Stimulated activated CD4-positive, alpha-beta T cell treated with anti-CD3 and anti-CD28 coated beads, Interleukin-2, amount 100 ng/mL, for 24 hours (primary cell): ENCODE measurements around the gene DIPK1C.

Source experiments
- DNase-seq, 2 donors: peaks; one replicate each; pipeline ENCODE4 v3.0.0-alpha.2; 2020

The DIPK1C gene

DNA sequence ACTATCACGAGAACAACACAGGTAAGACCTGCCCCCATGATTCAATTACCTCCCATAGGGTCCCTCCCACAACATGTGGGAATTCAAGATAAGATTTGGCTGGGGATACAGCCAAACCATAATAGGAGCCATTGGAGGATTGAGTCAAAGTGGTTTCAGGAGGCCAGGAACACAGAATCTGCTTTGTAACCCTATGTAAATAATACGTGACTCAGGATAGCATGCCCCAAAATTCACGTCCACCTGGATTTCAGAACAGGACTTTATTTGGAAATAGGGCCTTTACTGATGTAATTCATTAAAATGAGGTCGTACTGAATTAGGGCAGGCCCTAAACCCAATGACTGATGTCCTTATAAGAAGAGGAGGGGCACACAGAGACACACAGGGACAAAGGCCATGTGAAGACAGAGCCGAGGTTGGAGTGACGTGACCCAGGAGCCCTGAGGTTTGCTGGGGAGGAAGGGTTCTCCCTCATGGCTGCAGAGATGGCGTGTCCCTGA, 23.1 kb upstream of the DIPK1C start:
- no peak for DNase-seq

DNA sequence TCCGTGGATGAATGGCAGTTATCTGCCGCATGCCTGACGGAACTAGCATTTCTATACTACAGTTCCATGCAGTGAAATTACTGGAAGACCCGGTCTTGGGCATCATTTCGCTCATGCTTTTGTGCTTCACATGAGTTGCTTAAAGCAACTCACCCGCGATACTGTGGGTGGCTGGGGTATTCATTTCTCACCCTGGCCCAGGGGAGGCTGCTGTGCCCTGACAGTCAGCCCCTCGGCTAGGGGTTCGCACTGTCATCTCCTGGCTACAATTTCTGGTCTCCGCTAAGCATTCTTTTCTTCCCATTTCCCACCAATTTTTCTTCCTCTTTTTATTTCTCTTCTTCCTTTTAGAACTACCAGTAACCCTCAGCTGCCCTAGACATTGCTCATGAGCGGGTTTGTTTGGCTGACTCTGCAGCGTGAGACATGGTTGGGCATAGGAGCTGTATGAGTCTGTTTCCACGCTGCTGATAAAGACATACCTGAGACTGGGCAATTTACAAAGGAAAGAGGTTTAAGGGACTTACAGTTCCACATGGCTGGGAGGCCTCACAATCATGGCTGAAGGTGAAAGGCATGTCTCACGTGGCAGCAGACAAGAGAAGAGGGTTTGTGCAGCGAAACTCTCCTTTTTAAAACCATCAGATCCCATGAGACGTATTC, 22.5 kb upstream of the DIPK1C start:
- DNase-seq = no peak

DNA sequence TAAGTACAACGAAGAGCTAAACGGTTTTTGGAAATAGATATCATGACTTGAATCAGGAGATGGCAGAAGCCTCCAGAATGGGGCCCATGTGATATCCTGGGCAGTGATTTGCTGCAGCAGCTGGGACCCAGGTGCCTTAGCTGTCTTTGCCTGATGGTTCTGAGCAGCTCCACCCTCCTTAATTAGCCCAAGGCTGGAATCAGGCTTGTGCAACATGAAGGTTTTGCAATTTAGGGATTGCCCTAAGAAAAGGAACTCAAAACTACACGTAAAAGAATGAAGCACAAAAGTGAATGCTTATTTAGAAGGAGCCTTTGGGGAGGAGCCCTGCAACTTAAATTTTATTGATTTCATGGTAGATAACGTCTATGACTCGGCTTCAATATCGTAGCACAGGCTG, 21.8 kb upstream of the DIPK1C start:
- DNase-seq = no peak

DNA sequence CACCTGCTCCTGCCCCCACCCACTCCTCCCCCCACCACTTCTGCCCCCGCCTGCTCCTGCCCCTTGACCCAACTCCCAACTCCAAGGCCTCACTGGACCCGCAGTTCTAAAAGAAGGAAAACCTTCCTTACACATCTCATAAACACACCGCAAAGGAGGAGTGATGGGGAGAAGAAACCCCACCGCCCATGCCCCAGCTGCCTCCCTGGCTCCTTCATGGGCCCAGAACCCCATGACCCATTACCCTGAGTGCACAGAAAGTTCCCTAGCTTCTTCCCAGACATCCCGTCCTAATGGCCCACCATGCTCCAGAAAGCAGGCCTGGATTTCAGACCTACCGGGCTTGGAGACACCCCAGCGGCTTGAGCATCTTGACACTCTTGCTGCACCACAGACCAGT, 21.2 kb upstream of the DIPK1C start:
- no peak for DNase-seq

DNA sequence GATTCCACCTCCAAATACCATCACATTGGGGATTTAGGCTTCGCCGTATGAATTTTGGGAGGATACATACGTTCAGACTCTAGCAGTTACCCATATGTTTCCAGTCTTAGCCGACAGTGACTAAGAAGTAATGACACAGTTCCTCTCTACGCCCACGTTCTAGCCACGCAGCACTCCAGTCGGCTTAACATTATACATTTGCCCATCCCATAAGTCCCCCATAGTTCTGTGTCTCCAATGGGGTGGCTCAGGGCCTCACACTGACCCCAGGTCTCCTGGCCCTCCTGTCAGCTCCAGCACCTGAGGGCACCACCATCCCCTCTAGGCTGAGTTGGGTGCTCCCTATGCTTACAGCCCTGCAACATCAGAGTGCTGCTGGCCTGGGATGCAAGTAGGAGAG, 20.7 kb upstream of the DIPK1C start:
- DNase-seq = no peak

DNA sequence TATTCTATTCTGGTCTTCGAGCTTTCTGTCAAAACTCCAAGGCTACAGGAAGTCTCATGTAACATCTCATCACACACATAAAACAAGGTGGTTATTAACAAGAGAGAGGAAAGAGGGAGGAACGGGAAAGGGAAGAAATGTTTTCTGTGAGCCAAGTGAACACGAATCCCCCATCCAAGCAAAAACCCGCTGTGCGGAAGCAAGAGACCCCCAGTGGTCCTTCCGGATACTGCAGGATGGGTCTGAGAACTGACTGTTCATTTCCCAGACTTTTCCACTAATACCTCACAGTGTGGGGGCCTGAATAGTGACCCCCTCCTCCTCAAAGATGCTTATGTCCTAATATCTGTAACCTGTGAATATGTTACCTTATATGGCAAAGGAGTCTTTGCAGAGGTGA, 19.0 kb upstream of the DIPK1C start:
- DNase-seq = no peak

DNA sequence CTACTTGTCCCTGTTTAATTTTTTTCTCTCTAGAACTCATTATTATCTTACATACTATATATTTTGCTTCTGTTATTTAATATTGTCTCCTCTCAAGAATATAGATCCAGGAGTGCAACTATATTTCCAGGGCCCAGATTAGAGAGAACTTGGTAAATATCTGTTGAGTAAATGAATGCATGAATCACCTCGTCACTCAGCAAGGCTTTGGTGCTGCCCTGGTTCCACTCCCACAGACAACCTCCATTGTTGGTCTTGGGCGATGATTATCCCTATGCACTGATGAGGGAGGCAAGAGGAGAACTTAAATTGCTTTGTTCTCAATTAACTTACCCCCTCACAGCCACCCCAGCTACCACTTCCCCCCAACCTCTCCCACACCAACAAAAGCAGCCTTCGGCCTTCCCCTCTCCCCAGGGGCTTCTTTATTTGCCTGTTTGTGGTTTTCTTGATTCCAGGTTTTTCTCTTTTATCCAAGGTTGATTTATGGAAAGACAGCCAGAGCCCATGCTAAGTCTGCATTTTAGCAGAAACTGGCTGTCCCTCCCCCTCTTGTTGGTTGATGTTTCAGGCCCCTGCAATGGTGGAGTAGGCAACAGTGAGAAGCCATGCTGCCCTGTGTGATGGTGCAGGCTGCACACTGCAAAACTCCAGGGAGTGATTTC, 17.0 kb upstream of the DIPK1C start:
- DNase-seq = no peak

DNA sequence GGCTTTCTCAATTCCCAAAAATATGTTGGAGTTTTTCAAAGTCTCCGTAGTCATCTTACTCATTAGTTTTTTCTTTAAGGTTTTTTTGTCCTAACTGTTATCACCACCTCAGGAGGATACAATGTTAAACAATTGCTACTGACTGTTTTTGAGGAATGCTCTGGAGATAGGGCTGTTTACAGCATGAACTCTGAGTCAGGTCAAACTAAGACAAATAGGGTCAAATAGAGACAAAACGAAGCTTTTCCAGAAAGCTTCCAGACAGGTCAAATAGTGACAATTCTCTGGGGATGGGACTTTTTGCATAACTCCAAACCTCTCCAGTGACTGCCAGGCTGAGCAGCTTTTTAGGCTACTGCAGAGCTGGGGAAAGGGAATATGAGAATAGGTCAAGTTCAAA, 15.2 kb upstream of the DIPK1C start:
- no peak for DNase-seq

DNA sequence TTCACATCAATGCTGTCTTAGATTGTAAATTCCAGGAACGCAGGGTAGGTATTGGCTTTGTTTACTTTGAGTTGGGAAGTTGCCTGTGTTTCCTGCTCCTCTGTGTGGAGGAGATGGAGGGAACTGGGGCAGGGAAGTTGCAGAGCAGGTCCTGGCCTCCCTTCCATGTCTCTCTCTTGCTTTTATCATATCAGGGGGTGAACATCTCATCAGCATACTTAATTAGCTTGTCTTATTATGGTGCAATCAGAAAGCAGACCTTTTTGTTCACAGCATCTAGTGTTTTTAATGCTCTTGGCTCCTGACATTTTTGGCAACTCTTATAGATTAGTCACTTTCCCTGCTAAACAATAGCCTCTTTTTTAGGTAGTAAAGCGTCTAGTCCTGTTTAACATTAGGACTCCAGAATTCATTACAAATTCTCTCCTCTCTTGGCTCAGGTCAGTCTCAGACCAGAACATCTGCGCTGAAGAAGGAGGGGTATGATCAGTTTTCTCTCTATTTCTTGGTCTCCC, 11.5 kb upstream of the DIPK1C start:
- DNase-seq = no peak

DNA sequence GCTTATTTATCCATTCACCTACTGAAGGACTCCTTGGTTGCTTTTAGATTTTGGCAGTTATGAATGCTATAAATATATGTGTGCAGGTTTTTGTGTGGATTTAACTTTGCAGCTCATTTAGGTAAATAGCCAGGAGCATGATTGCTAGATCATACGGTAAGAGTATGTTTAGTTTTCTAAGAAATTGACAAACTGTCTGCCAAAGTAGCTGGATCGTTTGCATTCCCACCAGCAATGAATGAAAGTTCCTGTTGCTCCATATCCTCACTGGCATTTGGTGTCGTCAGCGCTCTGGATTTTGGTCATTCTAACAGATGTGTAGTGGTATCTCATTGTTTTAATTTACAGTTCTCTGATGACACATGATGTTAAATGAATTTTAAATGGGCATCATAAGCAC, 8.7 kb upstream of the DIPK1C start:
- DNase-seq = no peak

DNA sequence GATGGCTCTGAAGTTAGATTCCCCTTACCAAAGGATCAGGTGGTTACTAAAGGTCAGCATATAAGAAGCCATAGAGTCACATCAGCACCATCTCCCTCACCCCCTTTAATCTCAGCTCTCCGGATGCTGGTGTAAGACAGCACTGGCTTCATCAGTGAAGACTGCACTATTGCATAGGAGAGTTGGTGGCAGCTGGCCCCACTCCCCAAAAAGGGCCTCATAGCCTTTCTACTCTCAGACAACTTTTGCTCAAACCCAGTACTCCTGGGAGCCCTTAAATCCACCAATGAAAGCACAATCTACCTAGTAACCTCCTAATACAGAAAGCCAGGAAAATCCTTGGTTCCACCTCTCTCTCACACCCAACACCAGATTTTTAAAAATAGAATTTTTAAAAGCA, 6.9 kb upstream of the DIPK1C start:
- DNase-seq = no peak

DNA sequence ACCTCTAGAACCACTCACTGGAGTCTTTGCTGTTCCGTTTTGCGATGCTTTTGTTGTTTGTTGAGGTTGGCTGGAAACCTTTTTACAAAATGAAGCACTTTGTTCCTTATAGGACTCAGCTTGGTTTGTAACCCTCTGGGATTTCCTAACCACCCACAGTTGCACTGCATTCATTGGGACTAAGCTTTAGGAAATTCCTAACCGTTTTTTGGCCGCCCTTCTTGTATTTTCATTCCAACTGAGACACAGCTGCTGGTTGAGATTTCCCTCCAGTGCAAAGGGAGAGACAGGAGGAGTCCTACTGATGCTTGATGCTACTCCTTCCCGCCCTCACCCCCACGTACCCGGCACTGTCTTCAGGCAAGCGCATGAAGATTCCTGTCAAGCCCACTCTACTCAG, 6.1 kb upstream of the DIPK1C start:
- DNase-seq = no peak

DNA sequence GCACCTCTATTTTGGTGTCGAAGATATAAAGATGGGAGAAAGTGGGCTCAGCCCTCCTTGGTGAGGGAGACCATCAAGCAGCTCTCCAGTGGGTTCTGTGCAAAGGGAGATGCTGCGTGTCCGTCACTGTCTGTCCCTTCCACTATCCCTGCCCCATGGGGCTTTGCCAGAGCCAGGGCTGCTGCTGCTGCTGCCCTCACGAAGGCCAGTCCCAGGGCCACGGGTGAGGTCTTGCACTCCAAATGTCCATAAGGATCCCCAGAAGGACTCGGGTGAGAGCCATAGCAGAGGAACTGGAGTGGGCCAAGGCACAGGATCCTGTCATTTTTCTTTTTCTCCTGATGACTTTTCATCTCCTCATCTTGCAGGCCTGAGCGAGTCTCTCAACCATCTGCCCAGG, 3.7 kb upstream of the DIPK1C start:
- DNase-seq = no peak

DNA sequence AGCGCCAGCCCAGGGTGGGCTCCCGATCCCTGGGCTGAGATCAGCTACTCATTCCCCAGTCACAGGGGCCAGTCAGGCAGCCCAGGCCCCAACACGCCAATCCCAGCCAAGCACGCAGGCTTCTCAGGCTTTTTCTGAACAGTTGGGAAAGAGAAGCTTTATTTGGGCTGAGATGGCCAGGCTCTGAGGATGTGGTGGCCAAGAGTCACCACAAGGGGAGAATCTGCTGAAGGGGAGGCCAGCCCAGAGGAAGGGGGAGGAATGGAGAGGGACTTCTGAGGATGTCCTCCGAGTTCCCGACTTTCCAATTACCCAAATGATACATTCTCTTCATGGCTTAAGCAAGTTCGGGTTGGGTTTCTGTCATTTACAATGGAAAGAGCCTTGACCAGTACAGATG, 2.8 kb upstream of the DIPK1C start:
- DNase-seq = no peak

DNA sequence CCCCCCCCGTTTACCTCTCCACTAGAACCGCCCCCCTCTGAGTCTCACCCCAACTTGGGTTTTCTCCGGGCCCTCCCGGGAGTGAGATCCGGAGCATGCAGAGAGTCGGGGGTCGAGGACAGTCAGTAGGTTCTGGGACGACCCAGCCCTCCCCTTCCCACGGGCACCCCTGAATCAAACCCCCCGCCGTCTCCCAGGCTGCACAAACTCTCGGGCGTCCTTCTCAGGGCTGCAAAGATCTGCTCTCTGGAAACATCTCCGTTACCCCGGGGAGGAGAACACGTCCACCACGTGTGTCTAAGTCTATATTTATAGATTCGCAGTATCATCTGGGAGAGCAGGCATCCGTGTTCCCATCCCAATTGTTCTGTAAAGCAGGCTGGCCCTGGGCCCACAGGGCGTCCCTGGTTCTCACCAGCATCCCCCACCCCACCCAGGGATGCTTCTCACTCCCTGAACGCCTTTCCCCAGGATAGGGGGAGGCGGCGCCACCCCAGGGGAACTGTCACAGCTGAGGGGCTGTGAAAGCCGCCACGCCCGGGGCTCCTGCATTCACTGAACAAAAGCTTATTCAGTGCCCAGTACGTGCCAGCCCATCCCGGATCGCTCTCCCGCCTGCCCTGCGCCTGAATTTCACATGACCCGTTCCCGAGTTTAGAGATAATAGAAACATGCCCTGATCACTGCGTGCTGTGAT, 765 bp upstream of the DIPK1C start:
- DNase-seq = no peak

DNA sequence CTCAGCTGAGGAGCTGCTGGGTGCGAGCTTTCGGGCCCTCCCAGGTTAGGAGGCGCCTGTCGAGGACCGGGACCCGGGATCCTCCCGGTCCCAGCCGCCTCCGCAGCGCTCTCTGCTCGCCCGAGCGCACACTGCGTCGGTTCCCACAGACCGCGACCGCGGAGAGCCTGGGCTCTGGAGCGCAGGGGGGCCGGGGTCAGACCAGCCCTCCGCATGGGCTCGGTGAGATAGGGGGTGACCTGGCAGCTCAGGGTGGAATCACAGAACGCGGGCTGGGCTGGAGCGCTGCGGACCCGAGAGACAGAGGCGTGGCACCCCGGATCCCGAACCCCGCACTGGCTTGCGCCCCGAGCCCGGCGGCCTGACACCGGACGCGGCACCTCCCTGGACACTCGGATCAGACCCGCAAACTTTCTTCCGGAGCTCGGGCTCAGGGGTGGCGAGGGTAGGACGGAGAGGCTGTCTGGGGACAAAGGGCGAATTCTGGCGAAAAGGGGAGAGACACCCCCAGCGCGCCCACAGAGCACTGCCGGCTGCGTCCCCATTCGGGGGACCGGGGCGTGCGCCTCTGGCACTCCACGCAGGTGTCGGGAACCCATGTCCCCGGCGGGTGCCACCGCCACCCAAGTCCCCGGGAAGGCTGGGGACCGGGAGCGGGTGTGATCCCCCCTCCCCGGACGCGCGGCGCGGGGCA, 612 bp downstream of the DIPK1C start:
- DNase-seq = no peak

DNA sequence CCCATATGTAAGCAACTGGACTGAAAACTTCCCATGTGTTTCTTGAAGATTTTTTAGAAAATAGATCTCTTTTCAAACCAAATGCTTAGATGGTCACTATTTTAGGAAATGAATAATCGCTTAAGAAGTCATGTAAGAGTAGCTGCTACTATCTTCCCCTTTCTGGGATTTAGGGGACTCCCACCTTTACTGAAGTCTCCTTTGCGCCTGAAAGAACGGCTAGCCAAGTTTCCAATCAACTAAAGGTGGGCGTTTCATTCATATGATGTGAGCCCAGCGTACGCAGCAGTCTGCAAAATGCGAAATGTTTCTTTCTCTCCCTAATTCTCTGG, 1.1 kb downstream of the DIPK1C start:
- DNase-seq = no peak

DNA sequence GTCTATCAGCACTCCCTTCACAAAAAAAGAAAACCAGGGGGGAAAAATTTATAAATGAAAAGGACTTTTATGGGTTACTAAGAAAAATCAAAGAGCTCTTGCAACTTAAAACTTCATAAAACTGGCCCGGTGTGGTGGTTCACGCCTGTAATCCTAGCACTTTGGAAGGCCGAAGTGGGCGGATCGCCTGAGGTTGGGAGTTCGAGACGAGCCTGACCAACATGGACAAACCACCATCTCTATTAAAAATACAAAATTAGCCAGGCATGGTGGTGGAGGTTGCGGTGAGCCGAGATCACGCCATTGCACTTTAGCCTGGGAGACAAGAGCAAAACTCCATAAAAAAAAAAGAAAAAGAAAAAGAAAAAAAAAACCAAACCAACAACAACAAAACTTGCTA, 1.7 kb downstream of the DIPK1C start:
- no peak for DNase-seq

DNA sequence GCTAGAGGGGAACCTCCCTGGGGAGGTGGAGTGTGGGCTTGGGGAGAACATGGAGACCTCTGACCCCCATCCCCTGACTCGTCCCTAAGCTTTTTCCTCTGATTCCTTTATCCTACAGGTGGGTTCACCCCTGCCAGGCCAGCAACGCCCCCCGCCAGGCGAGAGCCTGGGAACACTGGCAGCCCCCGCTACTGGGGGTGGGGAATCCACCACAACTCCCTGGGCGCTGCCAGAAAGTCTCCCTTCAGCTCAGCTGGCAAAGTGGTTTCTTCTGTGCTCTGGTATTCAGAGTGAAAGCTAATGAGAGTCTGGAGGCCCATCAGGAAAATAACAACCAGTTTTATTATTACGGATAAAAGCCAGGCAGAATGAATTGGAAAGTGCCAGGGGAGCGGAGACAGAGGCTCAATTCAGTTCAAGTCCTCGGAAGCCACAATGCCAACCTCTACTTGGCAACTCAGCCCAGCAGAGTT, 2.8 kb downstream of the DIPK1C start:
- no peak for DNase-seq

DNA sequence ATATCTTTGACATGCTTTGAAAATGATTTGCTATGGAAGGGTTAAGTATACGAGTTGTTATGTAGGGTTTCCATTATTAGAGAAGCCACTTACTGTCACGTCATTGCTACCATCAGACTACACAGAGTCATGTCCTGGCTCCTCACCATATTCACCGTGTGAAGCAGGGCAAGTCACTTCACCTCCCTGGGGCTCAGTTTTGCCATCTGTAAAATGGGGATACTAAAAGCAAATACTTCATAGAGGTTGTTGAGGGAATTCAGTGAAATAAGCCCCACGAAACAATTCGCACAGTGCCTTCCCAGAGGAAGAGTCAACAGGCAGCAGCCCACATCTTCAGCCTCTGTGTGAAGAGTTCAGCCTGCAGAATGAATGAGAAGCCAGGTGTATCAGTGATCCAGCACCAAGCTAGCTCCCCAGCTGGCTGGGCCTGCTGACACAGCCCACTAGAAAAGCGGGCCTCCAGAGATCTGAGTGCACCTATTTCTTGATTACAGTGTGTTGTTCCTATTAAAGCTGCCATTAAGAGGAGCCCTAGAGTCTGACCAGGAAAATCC, 3.4 kb downstream of the DIPK1C start:
- no peak for DNase-seq

DNA sequence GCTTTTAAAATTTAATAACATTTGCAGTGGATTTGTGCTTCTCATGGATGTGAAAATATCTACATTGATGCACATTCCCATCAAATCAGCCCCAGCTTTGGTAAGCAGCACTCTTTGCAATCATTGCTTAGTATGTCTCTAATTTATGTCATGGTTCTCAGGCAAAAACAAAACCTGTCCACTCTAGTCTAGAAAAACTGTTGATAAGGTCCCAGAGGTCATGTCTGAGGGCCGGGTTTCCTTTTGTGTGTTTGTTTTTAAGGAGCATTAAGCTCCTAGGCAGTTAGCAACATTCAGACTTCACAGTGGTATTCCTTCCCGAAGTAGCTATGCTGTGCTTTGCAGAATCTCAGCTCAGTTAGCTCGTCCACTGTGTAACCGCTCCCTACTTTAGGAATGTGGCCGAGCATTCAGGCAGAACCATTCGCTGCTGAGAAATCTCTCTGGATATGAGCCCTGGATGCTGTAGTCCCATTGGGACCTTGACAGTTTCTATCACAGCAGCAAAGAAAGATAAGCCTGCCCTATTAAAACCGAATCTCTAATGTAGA, 4.0 kb downstream of the DIPK1C start:
- DNase-seq = no peak

DNA sequence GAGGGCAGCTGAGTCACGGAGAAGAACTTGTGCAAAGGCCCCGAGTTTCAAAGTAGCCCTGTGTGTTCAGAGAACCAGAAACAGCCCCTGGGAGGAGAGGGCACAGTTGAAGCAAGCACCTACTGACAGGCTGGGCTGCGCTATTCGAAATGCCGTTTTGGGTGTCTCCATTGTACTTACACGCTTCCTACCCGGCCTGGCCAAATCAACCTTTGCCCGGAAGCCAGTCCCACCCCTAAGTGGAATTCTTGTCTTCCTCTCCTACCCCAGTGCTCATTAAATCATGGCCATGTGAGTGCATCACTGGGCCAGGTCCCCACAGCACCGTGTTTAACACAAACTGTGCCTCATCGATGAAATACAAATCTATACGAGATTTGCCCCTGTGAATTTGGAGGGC, 6.0 kb downstream of the DIPK1C start:
- DNase-seq = no peak

DNA sequence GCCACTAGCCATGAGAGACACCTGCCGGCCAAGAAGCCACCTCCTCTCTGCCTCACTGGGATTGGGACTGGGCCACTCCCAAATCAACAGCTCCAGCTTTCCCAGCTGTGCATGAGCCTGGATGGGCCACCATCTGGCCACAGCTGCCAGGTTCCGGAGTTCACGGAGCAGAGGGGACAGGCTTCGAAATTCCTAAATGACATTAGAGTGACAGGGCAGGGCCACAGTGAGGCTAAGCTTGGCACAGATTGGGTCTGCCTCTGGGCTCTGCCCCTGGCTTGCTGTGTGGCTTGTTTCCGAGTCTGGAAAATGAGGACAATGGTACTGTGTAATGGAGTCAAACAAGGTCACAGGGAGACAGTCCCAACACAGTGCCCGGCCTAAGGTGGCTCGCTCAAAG, 6.5 kb downstream of the DIPK1C start:
- no peak for DNase-seq
